ENCODE data around the gene KANK4. TPM values are rescaled to one million over a fixed set of nuclear protein-coding genes. Genes with fewer than 3 reads are reported as not detected.

Gene KANK4
- total RNA-seq, 4 donors from 2014 or later, result 2.5 TPM; not detected in 3

DNA sequence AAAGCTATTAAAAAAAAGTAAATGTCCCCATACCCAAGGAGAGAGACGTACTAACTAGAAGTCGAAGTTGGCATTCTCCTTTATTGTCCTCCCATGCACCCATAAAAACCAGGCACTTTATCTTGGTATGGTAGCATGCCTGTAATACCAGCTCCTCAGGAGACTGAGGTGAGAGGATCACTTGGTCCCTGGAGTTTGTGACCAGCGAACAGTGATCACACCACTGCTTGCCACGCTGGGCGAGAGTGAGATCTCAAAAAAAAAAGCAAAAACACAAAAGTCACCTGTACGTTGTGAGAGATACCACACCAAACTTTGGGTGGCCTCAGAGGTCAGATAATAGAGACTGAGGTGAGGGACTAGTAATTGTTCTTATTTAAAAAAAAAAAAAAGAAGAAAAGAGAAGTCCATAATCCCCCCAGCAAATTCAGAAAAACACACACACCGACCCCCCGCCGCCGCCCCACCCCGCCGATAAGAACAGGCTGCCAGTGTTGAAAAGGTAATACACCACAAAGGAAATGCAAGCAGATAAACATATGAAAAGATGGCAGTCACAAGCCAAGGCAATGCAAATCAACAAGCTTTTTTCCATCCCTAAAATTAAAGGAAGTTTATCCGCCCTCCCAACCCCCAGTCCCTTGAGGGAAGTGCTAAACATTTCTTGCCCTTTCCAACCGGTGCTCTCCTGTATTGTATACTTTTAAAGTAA, 121.0 kb downstream of the KANK4 start:
- no peak overlapping the region for H3K27ac ChIP-seq
- peaks cover 0 to 7% of the 10 kb centered on the region in 2 donors for H3K27me3 ChIP-seq
- TF ChIP-seq, protein P1, sequence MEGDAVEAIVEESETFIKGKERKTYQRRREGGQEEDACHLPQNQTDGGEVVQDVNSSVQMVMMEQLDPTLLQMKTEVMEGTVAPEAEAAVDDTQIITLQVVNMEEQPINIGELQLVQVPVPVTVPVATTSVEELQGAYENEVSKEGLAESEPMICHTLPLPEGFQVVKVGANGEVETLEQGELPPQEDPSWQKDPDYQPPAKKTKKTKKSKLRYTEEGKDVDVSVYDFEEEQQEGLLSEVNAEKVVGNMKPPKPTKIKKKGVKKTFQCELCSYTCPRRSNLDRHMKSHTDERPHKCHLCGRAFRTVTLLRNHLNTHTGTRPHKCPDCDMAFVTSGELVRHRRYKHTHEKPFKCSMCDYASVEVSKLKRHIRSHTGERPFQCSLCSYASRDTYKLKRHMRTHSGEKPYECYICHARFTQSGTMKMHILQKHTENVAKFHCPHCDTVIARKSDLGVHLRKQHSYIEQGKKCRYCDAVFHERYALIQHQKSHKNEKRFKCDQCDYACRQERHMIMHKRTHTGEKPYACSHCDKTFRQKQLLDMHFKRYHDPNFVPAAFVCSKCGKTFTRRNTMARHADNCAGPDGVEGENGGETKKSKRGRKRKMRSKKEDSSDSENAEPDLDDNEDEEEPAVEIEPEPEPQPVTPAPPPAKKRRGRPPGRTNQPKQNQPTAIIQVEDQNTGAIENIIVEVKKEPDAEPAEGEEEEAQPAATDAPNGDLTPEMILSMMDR (IDR thresholded peaks at IDR 0.05), result no peak
- TF ChIP-seq POLR2A (IDR thresholded peaks at IDR 0.05), result no peak
- no peaks in the 10 kb centered on the region for H3K9me3 ChIP-seq
- H3K4me3 ChIP-seq, result no peak overlapping the region
- DNase-seq, result no peak
- H3K36me3 ChIP-seq, result no peaks in the 10 kb centered on the region
- H3K4me1 ChIP-seq, result peaks cover 0 to 3% (median 0%) of the 10 kb centered on the region in 4 donors

DNA sequence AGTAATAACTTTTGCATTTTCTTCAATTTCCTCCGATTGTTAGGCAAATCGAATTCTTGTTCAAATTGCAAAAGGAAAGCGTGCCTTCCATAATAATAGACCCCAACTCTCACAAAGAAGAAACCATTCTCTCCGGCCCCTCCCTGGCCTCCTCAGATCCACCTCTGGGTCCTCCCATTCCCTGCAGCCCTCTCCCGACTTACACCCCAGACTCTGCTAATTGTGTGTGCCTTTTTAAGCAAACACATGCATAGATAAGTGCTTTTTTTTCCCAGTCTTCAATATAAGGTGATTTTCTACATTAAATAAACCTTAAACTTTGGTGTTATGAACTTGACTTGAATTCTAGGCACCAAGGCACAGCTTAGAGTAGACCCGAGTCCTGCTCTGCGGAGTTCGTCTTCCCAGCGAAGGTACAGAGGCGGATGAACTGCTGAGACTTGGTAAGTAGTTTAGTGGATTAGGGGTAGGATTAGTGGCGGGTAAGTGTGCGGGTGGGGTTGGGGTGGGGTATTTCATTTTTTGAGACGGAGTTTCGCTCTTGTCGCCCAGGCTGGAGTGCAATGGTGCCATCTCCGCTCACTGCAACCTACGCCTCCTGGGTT, 123.0 kb downstream of the KANK4 start:
- Histone ChIP-seq H3K9me3 (no peaks in the 10 kb centered on the region), H3K27me3 (peaks cover 0 to 7% of the 10 kb centered on the region in 2 donors), H3K27ac (no peak overlapping the region), H3K4me1 (peaks cover 0 to 3% (median 0%) of the 10 kb centered on the region in 4 donors), H3K4me3 (no peak overlapping the region), H3K36me3 (no peaks in the 10 kb centered on the region)
- TF ChIP-seq, protein P1 (IDR thresholded peaks at IDR 0.05), result no peak
- TF ChIP-seq POLR2A (IDR thresholded peaks at IDR 0.05), result no peak
- peak in 1 of 3 donors; percentile 10 for DNase-seq

DNA sequence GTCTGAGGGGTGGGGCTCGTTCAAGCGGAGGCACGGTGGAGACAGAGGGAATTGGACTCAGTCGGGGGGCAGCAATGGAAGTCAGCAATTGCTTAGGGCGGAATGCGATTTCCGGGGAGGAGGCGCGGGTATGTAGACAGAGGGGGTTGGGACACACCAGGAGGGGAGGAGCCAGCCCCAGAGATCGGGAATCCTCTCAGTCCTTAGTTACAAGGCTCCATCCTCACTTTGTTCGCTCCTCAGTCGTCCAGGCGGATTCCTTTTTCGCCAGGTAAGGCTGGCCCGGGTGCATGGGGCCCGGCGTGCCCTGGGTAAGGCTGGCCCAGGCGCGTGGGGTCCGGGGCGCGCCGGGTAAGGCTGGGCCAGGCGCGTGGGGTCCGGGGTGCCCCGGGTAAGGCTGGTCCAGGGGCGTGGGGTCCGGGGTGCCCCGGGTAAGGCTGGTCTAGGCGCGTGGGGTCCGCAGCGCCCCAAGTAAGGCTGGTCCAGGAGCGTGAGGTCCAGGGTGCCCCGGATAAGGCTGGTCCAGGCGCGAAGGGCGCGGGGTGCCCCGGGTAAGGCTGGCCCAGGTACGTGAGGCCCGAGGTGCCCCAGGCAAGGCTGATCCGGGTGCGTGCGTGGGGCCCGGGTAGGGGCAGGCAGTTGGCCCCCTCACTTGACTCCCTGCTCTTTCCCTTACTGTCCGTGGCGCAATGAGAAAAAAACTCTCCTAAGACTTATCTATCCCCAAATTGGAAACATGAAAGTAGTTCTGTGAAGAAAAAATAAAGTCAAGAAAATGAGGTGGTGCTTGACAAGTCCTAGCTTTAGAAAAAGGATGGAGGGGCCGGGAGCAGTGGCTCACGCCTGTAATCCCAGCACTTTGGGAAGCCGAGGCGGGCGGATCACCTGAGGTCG, 124.3 kb downstream of the KANK4 start, which contains the start of gene L1TD1:
L1TD1 (plus strand) TSS at position 199 of the 894 bp plus-strand sequence. CDS start 11,780 bp downstream, outside the sequence.
- Histone ChIP-seq H3K9me3 (no peaks in the 10 kb centered on the region), H3K4me3 (peak within 1 kb of the TSS in 1 of 4 donors; percentile 7), H3K4me1 (peaks cover 0 to 3% (median 0%) of the 10 kb centered on the region in 4 donors), H3K27me3 (peaks cover 0 to 7% of the 10 kb centered on the region in 2 donors), H3K27ac (no peak within 1 kb of the TSS), H3K36me3 (no peaks in the 10 kb centered on the region)
- DNase-seq, result peak in 1 of 3 donors; percentile 35
- TF ChIP-seq POLR2A (IDR thresholded peaks at IDR 0.05), result no peak
- TF ChIP-seq, protein P1 (IDR thresholded peaks at IDR 0.05), result no peak

DNA sequence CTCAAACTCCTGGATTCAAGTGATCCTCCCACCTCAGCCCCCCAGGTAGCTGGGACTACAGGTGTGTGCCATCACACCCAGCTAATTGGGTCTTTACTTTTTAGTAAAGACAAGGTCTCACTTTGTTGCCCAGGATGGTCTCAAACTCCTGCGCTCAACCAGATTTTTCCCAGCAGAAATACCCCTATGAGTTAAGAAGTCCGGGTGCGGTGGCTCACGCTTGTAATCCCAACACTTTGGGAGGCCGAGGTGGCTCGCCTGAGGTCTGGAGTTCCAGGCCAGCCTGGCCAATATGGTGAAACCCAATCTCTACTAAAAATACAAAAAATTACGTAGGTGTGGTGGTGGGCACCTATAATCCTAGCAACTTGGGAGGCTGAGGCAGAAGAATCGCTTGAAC, 131.1 kb downstream of the KANK4 start:
- Histone ChIP-seq H3K4me1 (no peaks in the 10 kb centered on the region), H3K4me3 (no peak overlapping the region), H3K27ac (no peak overlapping the region), H3K36me3 (no peaks in the 10 kb centered on the region), H3K27me3 (no peaks in the 10 kb centered on the region), H3K9me3 (no peaks in the 10 kb centered on the region)
- no peak for TF ChIP-seq POLR2A (IDR thresholded peaks at IDR 0.05)
- TF ChIP-seq, protein P1 (IDR thresholded peaks at IDR 0.05), result no peak
- peak in 1 of 3 donors; percentile 13 for DNase-seq

DNA sequence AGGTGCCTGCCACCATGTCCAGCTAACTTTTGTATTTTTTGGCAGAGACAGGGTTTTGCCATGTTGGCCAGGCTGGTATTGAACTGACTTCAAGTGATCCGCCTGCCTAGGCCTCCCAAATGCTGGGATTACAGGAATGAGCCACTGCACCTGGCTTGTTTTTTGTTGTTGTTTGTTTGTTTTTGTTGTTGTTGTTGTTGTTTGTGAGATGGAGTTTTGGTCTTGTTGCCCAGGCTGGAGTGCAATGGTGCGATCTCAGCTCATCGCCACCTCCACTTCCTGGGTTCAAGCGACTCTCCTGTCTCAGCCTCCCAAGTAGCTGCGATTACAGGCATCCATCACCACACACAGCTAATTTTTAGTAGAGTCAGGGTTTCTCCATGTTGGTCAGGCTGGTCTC, 131.7 kb downstream of the KANK4 start:
- no peaks in the 10 kb centered on the region for H3K9me3 ChIP-seq
- TF ChIP-seq, protein P1 (IDR thresholded peaks at IDR 0.05), result no peak
- TF ChIP-seq POLR2A (IDR thresholded peaks at IDR 0.05), result no peak
- no peak overlapping the region for H3K27ac ChIP-seq
- H3K27me3 ChIP-seq, result no peaks in the 10 kb centered on the region
- peak in 1 of 3 donors; percentile 30 for DNase-seq
- no peaks in the 10 kb centered on the region for H3K36me3 ChIP-seq
- H3K4me1 ChIP-seq, result no peaks in the 10 kb centered on the region
- no peak overlapping the region for H3K4me3 ChIP-seq
